ENCODE data around the gene NIT1. TPM values are rescaled to one million over a fixed set of nuclear protein-coding genes. Genes with fewer than 3 reads are reported as not detected.
A peak's percentile ranks its signal among the peaks of the same experiment; 100 is the strongest.

Gene NIT1
- total and polyA plus RNA-seq, 9 of the 15 experiments (the other 6 are each of a cell fraction or from before 2014, with no cell fraction given): 18.4 to 76.0 (median 33.7) TPM

- no peak for TF ChIP-seq ZNF318 (IDR thresholded peaks at IDR 0.05; ENCODE audit: borderline replicate concordance in 1 of 2, low read depth in 1 of 2)
- peak; percentile 64 for TF ChIP-seq ZFX (CRISPR knock-in tag; IDR thresholded peaks at IDR 0.05)
- no peak for TF ChIP-seq MTA2 (IDR thresholded peaks at IDR 0.05; ENCODE audit: low read depth)
- TF ChIP-seq, protein P1, sequence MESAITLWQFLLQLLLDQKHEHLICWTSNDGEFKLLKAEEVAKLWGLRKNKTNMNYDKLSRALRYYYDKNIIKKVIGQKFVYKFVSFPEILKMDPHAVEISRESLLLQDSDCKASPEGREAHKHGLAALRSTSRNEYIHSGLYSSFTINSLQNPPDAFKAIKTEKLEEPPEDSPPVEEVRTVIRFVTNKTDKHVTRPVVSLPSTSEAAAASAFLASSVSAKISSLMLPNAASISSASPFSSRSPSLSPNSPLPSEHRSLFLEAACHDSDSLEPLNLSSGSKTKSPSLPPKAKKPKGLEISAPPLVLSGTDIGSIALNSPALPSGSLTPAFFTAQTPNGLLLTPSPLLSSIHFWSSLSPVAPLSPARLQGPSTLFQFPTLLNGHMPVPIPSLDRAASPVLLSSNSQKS (CRISPR knock-in tag; IDR thresholded peaks at IDR 0.05): no peak
- TF ChIP-seq GTF2E2 (tag; IDR thresholded peaks at IDR 0.05): peak; percentile 29; the same call in 1 of the 2 replicates
- TF ChIP-seq, protein P2, sequence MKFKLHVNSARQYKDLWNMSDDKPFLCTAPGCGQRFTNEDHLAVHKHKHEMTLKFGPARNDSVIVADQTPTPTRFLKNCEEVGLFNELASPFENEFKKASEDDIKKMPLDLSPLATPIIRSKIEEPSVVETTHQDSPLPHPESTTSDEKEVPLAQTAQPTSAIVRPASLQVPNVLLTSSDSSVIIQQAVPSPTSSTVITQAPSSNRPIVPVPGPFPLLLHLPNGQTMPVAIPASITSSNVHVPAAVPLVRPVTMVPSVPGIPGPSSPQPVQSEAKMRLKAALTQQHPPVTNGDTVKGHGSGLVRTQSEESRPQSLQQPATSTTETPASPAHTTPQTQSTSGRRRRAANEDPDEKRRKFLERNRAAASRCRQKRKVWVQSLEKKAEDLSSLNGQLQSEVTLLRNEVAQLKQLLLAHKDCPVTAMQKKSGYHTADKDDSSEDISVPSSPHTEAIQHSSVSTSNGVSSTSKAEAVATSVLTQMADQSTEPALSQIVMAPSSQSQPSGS (CRISPR knock-in tag; IDR thresholded peaks at IDR 0.05): no peak
- no peak for TF ChIP-seq CBX3 (IDR thresholded peaks at IDR 0.05; ENCODE audit: borderline replicate concordance in 1 of 2, low read length in 2 of 2)
- no peak for TF ChIP-seq LEF1 (IDR thresholded peaks at IDR 0.05)
- TF ChIP-seq KLF10 (CRISPR knock-in tag; IDR thresholded peaks at IDR 0.05): no peak
- TF ChIP-seq NFIC (IDR thresholded peaks at IDR 0.05): no peak
- TF ChIP-seq, protein P3, sequence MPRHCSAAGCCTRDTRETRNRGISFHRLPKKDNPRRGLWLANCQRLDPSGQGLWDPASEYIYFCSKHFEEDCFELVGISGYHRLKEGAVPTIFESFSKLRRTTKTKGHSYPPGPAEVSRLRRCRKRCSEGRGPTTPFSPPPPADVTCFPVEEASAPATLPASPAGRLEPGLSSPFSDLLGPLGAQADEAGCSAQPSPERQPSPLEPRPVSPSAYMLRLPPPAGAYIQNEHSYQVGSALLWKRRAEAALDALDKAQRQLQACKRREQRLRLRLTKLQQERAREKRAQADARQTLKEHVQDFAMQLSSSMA (CRISPR knock-in tag; IDR thresholded peaks at IDR 0.05): no peak
- TF ChIP-seq ZNF764 (CRISPR knock-in tag; IDR thresholded peaks at IDR 0.05; ENCODE audit: low read depth): no peak
Observed at GRCh38 chr1:161159087-161159912, 41.4 kb downstream of the NIT1 start, which contains the start of gene USP21 (continued).

All from K562 (cell line).